Esophagus squamous epithelium (tissue), 5 donors: ENCODE measurements around the gene GOLGA6L10. TPM values are rescaled to one million over a fixed set of nuclear protein-coding genes. Genes with fewer than 3 reads are reported as not detected.

Experiments used
- DNase-seq: peaks from one replicate; lab custom pipeline; 2025; lab: John Stamatoyannopoulos, UW
- H3K27ac ChIP-seq, 4 donors: fragments of 200-600 bp; sonication (generic); one replicate each; pipeline ENCODE4 v1.5.1; 2016 to 2019; ENCODE audit warnings: mild to moderate bottlenecking in 1 of 4
- H3K27me3 ChIP-seq, 4 donors: fragments of 200-600 bp; sonication (generic); 1 replicate in 3 of 4; 2 replicates in 1 of 4; pipeline versions ENCODE4 v1.5.1 to v1.6.0; 2017 to 2021; ENCODE audit warnings: antibody characterized with exemption in 1 of 4
- H3K36me3 ChIP-seq, 3 donors: fragments of 200-600 bp; sonication (generic); one replicate each; pipeline ENCODE4 v1.5.1; 2016 to 2019
- H3K4me1 ChIP-seq, 3 donors: fragments of 200-600 bp; sonication (generic); one replicate each; pipeline ENCODE4 v1.5.1; 2017 to 2019
- H3K4me3 ChIP-seq, 4 donors: fragments of 200-600 bp; sonication (generic); 1 replicate in 3 of 4; 2 replicates in 1 of 4; pipeline ENCODE4 v1.5.1; 2016 to 2019; ENCODE audit warnings: mild to moderate bottlenecking in 2 of 4, moderate library complexity in 1 of 4
- H3K9me3 ChIP-seq, 3 donors: fragments of 200-600 bp; sonication (generic); one replicate each; pipeline ENCODE4 v1.5.1; 2016 to 2019
- CTCF ChIP-seq, 6 experiments: fragments of 450-650 bp in 4 of 6; fragments of 200-600 bp in 2 of 6; sonication (generic) in 2 of 6; IDR thresholded peaks; one replicate each; pipeline ENCODE4 v1.5.1; 2016 to 2019; ENCODE audit warnings: antibody characterized with exemption in 6 of 6, mild to moderate bottlenecking in 4 of 6, moderate library complexity in 4 of 6
- POLR2A ChIP-seq, 4 donors: fragments of 450-650 bp; IDR thresholded peaks; one replicate each; pipeline ENCODE4 v1.6.1; 2017; ENCODE audit warnings: antibody characterized with exemption in 4 of 4, mild to moderate bottlenecking in 4 of 4, moderate library complexity in 3 of 4
- WGBS, 2 donors: methylation state at CpG; one replicate each; pipeline ENCODE4 v1.1.5; 2018; 5-methylcytosine and 5-hydroxymethylcytosine counted together
- intact Hi-C: fragments of 100-400 bp; cut with DNase I; formaldehyde crosslinking; loops from one replicate; pipeline ENCODE4 v1.15.0; 2022
- total RNA-seq, 4 donors: library from RNA; depleted of rRNA; stranded (reverse); fragments of >200 nt; gene quantifications; one replicate each; pipeline ENCODE4 v1.1.0, GENCODE V29; 2016
- donor health status: DM: yes; HTN: yes; CAD: no.

GOLGA6L10 gene
- total RNA-seq, 4 donors from 2014 or later: 1.3 to 10.9 (median 5.0) TPM

DNA sequence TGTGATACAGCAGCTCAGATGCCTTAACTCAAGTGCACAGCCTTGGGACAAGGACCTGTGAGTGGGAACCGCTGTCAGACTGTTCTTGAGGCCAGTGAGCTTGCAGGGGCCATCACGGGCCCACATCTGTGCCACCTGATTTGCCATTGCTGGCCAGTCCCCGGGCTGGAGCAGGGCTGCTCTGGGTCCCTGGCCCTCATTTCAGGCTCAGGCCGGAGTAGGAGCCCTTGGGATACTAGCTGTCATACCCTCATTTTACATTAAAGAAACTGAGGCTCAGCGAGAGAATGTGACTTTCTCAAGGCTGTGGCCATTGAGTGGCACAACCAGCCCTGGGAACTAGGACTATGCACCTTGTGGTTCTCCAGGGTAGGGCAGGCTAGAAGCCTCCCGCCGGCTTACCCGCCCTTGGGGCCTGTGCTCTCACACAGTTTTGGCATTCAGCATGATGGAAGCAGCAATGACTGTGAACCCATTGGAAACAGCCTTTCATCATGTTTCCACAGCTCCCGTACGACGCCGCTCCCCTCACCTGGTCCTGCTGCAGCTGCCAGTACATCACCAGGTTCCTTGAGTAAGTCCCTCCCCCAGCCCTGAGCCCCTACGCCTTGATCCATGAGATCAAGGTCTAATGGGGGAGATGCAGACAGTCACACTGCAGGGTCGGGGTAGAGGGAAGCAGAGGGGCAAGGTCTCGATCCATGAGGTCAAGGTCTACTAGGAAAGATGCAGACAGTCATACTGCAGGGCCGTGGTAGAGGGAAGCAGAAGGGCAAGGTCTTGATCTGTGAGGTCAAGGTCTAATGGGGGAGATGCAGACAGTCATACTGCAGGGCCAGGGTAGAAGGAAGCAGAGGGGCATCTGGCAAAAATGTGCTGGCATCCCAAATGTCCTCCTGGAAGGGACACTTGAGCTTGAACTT is 42.2 kb downstream of the GOLGA6L10 start:
- H3K9me3 ChIP-seq: no peaks in the 10 kb centered on the region
- 71 to 83% methylated on average over 6 to 10 of the region's 16 CpGs for WGBS, 2 donors

GRCh38 chr15:82305621-82306048 is 43.6 kb downstream of the GOLGA6L10 start:
- Histone ChIP-seq H3K4me3 (no peak overlapping the region), H3K36me3 (no peaks in the 10 kb centered on the region), H3K9me3 (no peaks in the 10 kb centered on the region), H3K4me1 (no peaks in the 10 kb centered on the region), H3K27me3 (no peaks in the 10 kb centered on the region), H3K27ac (no peak overlapping the region)
- 79 to 88% methylated on average over 2 of the region's 7 CpGs for WGBS, 2 donors
- no peak for DNase-seq
- intact Hi-C loops: no loop called here
- TF ChIP-seq CTCF (IDR thresholded peaks at IDR 0.05): no peak
- no peak for TF ChIP-seq POLR2A (IDR thresholded peaks at IDR 0.05)

More for the DNA sequence above, 42.2 kb downstream of the GOLGA6L10 start:
- Histone ChIP-seq H3K4me1 (no peaks in the 10 kb centered on the region), H3K27ac (no peak overlapping the region), H3K4me3 (no peak overlapping the region), H3K27me3 (no peaks in the 10 kb centered on the region), H3K36me3 (no peaks in the 10 kb centered on the region)
- TF ChIP-seq POLR2A (IDR thresholded peaks at IDR 0.05): no peak
- TF ChIP-seq CTCF (IDR thresholded peaks at IDR 0.05): no peak
- intact Hi-C loops: no loop called here
- DNase-seq: no peak

DNA sequence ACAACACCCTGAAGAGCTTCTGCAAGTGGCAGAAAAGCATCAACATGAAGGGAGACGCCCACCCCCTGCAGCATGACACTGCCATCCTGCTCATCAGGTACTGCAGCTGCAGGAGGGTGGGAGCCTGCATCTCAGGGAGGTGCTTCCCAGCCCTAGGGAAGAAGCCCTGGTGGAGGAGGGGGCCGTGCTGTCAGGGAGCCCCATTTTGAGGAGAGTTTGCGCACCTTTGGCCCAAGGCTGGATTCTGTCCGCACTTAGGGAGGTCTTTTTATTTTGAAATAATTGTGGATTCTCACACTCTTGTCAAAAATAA is 44.5 kb downstream of the GOLGA6L10 start:
- 74 to 100% methylated on average over 2 of the region's 4 CpGs for WGBS, 2 donors
- Histone ChIP-seq H3K4me3 (no peak overlapping the region), H3K36me3 (no peaks in the 10 kb centered on the region), H3K27ac (no peak overlapping the region), H3K27me3 (no peaks in the 10 kb centered on the region), H3K4me1 (no peaks in the 10 kb centered on the region), H3K9me3 (no peaks in the 10 kb centered on the region)
- no peak for DNase-seq
- TF ChIP-seq POLR2A (IDR thresholded peaks at IDR 0.05) (no peak), CTCF (IDR thresholded peaks at IDR 0.05) (no peak)
- intact Hi-C loops: no loop called here

DNA sequence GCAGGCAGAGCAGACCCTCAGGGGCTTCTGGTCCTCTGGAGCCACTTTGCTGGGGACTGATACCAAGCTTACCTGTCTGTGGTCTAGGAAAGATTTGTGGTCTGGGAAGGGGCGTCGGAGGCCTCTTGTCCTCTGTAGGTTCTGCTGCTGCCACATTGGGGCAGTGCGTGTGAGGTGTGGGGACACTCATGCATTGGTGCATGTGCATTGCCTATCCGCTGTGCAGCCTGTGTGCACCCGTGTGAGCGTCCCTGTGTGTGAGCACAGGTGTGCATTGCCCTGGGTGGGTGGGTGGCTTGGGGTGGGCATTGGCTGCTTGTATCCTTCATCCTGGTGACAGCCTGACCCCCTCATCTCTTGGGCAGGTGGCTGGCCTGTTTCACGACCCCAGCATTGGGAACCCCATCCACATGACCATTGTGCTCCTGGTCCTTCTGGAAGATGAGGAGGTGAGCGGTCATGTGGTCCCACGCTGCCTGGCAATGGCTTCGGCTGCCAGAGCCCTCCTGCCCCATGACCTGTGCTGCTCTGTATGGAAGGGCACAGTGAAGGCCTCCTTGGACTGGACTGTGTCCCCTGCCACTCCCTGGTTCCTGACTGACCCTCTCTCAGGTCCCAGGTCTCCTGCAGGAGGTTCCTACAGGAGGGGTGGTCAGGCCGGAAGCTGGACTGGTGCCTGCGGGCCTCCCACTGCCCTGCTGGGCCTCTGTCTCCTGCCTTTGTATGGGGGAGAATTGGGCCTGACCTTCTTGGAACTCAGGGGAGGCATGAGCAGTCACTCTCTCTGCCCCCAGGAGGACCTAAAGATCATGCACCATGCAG is 45.1 kb downstream of the GOLGA6L10 start:
- TF ChIP-seq POLR2A (IDR thresholded peaks at IDR 0.05) (no peak), CTCF (IDR thresholded peaks at IDR 0.05) (no peak)
- Histone ChIP-seq H3K9me3 (no peaks in the 10 kb centered on the region), H3K4me3 (no peak overlapping the region), H3K4me1 (no peaks in the 10 kb centered on the region), H3K27me3 (no peaks in the 10 kb centered on the region), H3K36me3 (no peaks in the 10 kb centered on the region), H3K27ac (no peak overlapping the region)
- 89% methylated on average over 3 of the region's 12 CpGs; no CpG with 5 or more reads in 1 of the 2 donors for WGBS, 2 donors
- no peak for DNase-seq
- intact Hi-C loops: no loop called here
